ENCODE results near the gene OSBPL9.
"Not testable (repeated sequence)": the region's sequence is repeated elsewhere in the genome, so short reads cannot be mapped to it uniquely, and the experiment has no call there.

The OSBPL9 gene

DNA sequence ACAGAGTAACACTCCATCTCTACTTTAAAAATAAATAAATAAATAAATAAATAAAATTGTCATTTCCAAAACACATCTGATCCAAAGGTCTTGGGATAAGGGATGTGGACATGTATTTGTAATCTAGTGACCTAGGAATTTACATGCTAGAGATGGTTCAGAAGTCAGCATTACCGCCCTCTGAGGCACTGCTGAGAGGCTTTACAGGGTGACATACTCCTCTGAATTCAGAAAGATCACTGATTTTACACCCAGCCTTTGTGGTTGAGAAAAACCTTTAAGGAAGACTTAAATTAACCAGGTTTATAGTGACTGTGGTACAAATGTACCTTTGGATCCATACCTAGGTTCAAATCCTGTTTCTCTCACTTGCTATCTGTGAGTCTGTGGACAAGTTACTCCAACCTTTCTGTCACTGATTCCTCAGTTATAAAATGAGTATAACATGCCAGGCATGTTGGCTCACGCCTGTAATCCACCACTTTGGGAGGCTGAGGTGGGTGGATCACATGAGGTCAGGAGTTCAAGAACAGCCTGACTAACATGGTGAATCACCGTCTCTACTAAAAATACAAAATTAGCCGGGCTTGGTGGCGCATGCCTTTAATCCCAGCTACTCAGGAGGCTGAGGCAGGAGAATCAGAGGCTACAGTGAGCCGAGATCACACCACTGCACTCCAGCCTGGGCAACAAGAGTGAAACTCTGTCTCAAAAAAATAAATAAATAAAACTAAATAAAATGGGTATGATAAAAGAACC, 20.1 kb downstream of the OSBPL9 start:
- DNase-seq (ENCODE audit: low read depth in 2 of 2), result no peak

DNA sequence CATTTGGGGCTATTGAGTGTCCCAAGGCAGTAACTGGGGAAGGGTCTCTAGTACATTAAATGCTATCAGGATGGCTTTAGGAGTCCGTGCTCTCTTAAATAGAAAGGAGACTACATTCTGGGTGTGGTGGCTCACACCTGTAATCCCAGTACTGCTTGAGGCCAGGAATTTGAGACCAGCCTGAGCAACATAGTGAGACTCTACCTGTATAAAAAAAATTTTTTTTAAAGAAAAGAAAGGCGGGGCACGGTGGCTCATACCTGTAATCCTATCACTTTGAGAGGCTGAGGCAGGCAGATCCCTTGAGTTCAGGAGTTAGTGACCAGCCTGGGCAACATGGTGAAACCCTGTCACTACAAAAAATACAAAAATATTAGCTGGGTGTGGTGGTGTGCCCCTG, 21.5 kb downstream of the OSBPL9 start:
- DNase-seq (ENCODE audit: low read depth in 2 of 2), result no peak

- DNase-seq (ENCODE audit: low read depth in 2 of 2), result no peak
Measured at GRCh38 chr1:51639694-51640093, 22.8 kb downstream of the OSBPL9 start.

GRCh38 chr1:51641096-51641495, 24.2 kb downstream of the OSBPL9 start:
- DNase-seq (ENCODE audit: low read depth in 2 of 2), result no peak

GRCh38 chr1:51642739-51643142, 25.8 kb downstream of the OSBPL9 start:
- no peak for DNase-seq (ENCODE audit: low read depth in 2 of 2)

DNA sequence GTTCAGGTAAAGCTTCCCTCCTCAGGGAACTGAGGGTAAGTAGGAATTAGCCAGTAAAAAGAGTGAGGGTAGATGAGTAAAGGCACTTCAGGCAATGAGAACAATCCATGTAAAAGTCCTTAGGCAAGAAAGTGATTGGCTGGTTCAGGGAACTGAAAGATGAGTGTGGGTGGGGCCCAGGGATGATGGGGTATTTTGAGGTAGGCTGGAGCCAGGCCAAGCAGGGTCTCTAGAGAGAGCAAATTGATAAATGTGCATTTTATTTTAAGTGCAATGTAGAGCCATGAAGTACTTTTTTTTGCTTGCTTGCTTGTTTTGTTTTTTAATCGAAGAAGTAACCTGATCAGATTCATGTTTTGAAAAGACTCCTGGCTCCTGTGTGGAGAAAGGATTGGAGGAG, 26.5 kb downstream of the OSBPL9 start:
- DNase-seq (ENCODE audit: low read depth in 2 of 2), result no peak

- DNase-seq (ENCODE audit: low read depth in 2 of 2), result no peak
Measured at GRCh38 chr1:51644020-51644419, 27.1 kb downstream of the OSBPL9 start.

GRCh38 chr1:51644533-51645197, 27.8 kb downstream of the OSBPL9 start:
- no peak for DNase-seq (ENCODE audit: low read depth in 2 of 2)

DNA sequence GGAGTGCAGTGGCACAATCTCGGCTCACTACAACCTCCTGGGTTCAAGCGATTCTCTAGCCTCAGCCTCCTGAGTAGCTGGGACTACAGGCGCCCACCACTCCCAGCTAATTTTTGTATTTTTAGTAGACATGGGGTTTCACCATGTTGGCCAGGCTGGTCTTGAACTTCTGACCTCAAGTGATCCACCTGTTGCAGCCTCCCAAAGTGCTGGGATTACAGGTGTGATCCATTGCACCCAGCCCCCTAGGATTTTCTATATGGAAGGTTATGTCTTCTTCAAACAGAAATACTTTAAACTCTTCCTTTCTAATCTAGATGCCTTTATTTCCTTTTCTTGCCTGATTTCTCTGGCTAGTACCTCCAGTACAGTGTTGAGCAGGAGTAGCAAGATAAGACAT, 29.7 kb downstream of the OSBPL9 start:
- DNase-seq (ENCODE audit: low read depth in 2 of 2), result not testable (repeated sequence)

- DNase-seq (ENCODE audit: low read depth in 2 of 2), result no peak
Measured at GRCh38 chr1:51648180-51649109, 31.6 kb downstream of the OSBPL9 start.

- DNase-seq (ENCODE audit: low read depth in 2 of 2), result no peak
Measured at GRCh38 chr1:51649593-51650091, 32.8 kb downstream of the OSBPL9 start.

GRCh38 chr1:51650198-51650597, 33.3 kb downstream of the OSBPL9 start:
- no peak for DNase-seq (ENCODE audit: low read depth in 2 of 2)

DNA sequence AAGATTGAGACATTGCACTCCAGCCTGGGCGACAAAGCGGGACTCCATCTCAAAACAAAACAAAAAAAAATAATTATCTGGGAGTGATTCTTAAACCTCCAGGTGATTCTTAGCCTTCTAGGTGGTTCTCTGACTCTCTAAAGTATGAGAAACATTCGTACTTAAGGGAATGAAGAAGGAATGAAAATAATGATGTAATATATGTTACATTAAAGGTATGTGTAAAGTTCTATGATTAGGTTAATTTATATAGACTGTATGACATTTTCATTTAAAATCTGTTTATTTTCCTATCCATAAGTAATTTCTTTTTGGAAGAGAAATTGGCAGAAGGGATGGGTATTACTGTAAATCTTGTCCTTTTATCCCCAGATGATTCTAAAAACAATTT, 34.7 kb downstream of the OSBPL9 start:
- no peak for DNase-seq (ENCODE audit: low read depth in 2 of 2)

- no peak for DNase-seq (ENCODE audit: low read depth in 2 of 2)
Measured at GRCh38 chr1:51652599-51652998, 35.7 kb downstream of the OSBPL9 start.

DNA sequence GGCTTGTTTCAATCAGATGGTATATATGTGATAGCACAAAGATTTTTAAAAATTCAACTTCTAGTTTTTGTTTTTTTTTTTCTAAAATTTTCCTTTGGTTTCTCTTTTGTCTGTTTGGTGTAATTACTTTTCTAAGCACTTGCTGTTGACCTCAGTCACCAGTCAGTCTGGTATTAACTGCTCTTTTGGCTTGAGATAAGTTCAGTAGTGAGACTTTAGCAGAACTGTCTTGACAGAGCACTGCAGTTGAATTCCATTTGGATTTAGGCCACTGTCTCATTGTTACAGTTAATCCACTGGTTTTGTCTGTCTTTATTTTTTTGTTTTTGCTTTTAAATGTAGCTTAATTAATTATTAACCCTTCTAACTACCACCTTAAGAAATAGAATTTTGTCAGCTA, 36.2 kb downstream of the OSBPL9 start:
- no peak for DNase-seq (ENCODE audit: low read depth in 2 of 2)

GRCh38 chr1:51654000-51654399, 37.1 kb downstream of the OSBPL9 start:
- no peak for DNase-seq (ENCODE audit: low read depth in 2 of 2)

DNA sequence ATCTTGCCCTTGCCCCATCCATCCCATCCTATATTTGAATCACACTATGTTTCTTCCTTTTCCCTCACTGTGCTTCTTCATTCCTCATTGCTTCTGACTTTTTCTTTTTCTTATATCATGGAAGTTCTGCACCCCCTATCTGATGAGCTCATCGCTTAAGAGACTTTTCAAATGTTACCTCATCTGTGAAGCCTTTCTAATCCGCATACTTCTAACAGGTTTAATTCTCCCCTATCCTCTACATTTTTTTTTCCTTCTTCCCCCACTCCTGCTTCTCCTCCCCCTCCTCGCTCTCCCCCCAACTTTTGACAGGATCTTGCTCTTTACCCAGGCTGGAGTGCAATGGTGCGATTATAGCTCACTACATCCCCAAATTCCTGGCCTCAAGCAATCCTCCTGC, 39.5 kb downstream of the OSBPL9 start:
- no peak for DNase-seq (ENCODE audit: low read depth in 2 of 2)

GRCh38 chr1:51660580-51660979, 43.7 kb downstream of the OSBPL9 start:
- no peak for DNase-seq (ENCODE audit: low read depth in 2 of 2)

GRCh38 chr1:51661081-51661518, 44.2 kb downstream of the OSBPL9 start:
- DNase-seq (ENCODE audit: low read depth in 2 of 2), result no peak

DNA sequence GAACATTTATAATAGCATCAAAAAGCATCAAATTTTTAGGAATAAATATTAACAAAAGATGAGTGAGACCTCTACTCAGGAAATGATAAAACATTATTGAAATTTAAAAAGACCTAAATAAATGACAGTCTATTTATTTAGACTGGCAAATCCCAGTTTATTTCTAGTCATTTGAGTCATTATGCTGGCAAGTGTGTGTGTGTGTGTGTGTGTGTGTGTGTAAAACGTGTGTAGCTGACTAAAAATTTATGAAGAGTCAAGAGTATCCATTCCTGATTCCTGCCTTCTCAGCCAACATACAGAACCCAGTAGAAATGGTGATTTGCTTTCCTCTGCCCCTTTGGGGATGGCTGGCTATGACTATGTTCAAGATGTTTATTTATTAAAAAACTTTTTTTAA, 46.2 kb downstream of the OSBPL9 start:
- no peak for DNase-seq (ENCODE audit: low read depth in 2 of 2)

- DNase-seq (ENCODE audit: low read depth in 2 of 2), result no peak
Measured at GRCh38 chr1:51663721-51664120, 46.8 kb downstream of the OSBPL9 start.
